Activated B cell treated with CpG ODN at 0.5 μM for 24 hours (primary cell): Measurements from ENCODE around the gene UFC1. TPM values are rescaled to one million over a fixed set of nuclear protein-coding genes. Genes with fewer than 3 reads are reported as not detected.
"Not testable (repeated sequence)": the region's sequence is repeated elsewhere in the genome, so short reads cannot be mapped to it uniquely, and the experiment has no call there.

ENCODE experiments used
- ATAC-seq: fragments of 200-7000 bp; cut with Tn5 transposase; one replicate; pipeline ENCODE4 v1.10.0; 2021; ENCODE audit warnings: low read depth, mild to moderate bottlenecking, moderate library complexity
- CTCF ChIA-PET: fragments of 350-600 bp; sonication (Branson Sonifier 250); formaldehyde crosslinking; loops from one replicate; lab custom pipeline; 2021; ENCODE audit warnings: antibody characterized with exemption; lab: Charles Lee
- POLR2A ChIA-PET: fragments of 350-600 bp; sonication (Branson Sonifier 250); formaldehyde crosslinking; loops from one replicate; lab custom pipeline; 2021; ENCODE audit warnings: antibody characterized with exemption; lab: Charles Lee
- DNase-seq: peaks from one replicate; pipeline ENCODE4 v3.0.0; 2022
- H3K27ac Mint-ChIP-seq: one replicate; pipeline ENCODE4 v1.8.0; 2020; ENCODE audit warnings: mixed read lengths
- H3K27me3 Mint-ChIP-seq: one replicate; pipeline ENCODE4 v1.8.0; 2021; ENCODE audit warnings: mixed read lengths
- H3K36me3 Mint-ChIP-seq: one replicate; pipeline ENCODE4 v1.8.0; 2021; ENCODE audit warnings: low read depth, mixed read lengths
- H3K4me1 Mint-ChIP-seq: one replicate; pipeline ENCODE4 v1.8.0; 2021; ENCODE audit warnings: mixed read lengths
- H3K4me3 Mint-ChIP-seq: one replicate; pipeline ENCODE4 v1.8.0; 2020; ENCODE audit warnings: mild to moderate bottlenecking, mixed read lengths
- H3K9me3 Mint-ChIP-seq: one replicate; pipeline ENCODE4 v1.8.0; 2020; ENCODE audit warnings: mixed read lengths
- CTCF ChIP-seq: fragments of 200-600 bp; IDR thresholded peaks from one replicate; pipeline ENCODE4 v1.8.0; 2022; ENCODE audit warnings: antibody characterized with exemption, mild to moderate bottlenecking
- intact Hi-C: fragments of 100-400 bp; cut with micrococcal nuclease; formaldehyde crosslinking; loops from one replicate; pipeline ENCODE4 v1.15.1; 2024
- total RNA-seq: library from RNA; stranded (reverse); gene quantifications from 2 replicates; pipeline ENCODE4 v1.2.3, GENCODE V29; 2022

The UFC1 gene
- total RNA-seq, 1 donor from 2014 or later: 107 TPM

GRCh38 chr1:161114556-161114955 lies 39.2 kb upstream of the UFC1 start:
- intact Hi-C loops: no loop called here
- H3K27me3 Mint-ChIP-seq: no peaks in the 10 kb centered on the region
- peaks cover 77% of the 10 kb centered on the region for H3K4me1 Mint-ChIP-seq
- peaks cover 36% of the 10 kb centered on the region for H3K36me3 Mint-ChIP-seq
- H3K27ac Mint-ChIP-seq: no peak overlapping the region
- H3K9me3 Mint-ChIP-seq: no peaks in the 10 kb centered on the region
- POLR2A ChIA-PET: interaction anchor here (1.2 kb wide), 1 partner anchor 10 kb away, joined by 5 read pairs; no protein-coding TSS in a partner anchor
- ATAC-seq (no peak), DNase-seq (no peak)
- H3K4me3 Mint-ChIP-seq: no peak overlapping the region
- CTCF ChIA-PET: no interaction called here
- no peak for TF ChIP-seq CTCF

- POLR2A ChIA-PET: interaction anchor here (1.2 kb wide), 1 partner anchor 20 kb away, joined by 3 read pairs; no protein-coding TSS in a partner anchor
- no peak overlapping the region for H3K27ac Mint-ChIP-seq
- H3K4me1 Mint-ChIP-seq: peaks cover 82% of the 10 kb centered on the region
- peak overlapping the region; percentile 3 for H3K4me3 Mint-ChIP-seq
- peaks cover 40% of the 10 kb centered on the region for H3K36me3 Mint-ChIP-seq
- H3K27me3 Mint-ChIP-seq: no peaks in the 10 kb centered on the region
- ATAC-seq (no peak), DNase-seq (no peak)
- no peaks in the 10 kb centered on the region for H3K9me3 Mint-ChIP-seq
- CTCF ChIA-PET: no interaction called here
- TF ChIP-seq CTCF: no peak
- intact Hi-C loops: no loop called here
Observed at GRCh38 chr1:161115132-161115711, 38.6 kb upstream of the UFC1 start.

- H3K4me3 Mint-ChIP-seq, intact Hi-C loops, ATAC-seq, H3K9me3 Mint-ChIP-seq, DNase-seq, H3K27me3 Mint-ChIP-seq: not testable (repeated sequence)
- Mint-ChIP-seq H3K4me1 (peaks cover 86% of the 10 kb centered on the region), H3K27ac (peak overlapping the region; percentile 18), H3K36me3 (peaks cover 41% of the 10 kb centered on the region)
- POLR2A ChIA-PET: interaction anchor here (1.2 to 2.7 kb wide), 2 partner anchors 20 to 70 kb away, joined by 3 to 25 read pairs; partner anchors contain the start of gene USF1
- CTCF ChIA-PET: interaction anchor here (0.6 kb wide), 1 partner anchor 284 kb away, joined by 3 read pairs; no protein-coding TSS in a partner anchor
Observed at GRCh38 chr1:161115961-161116360, 37.8 kb upstream of the UFC1 start.

- intact Hi-C loops: loop anchor here (1.0 to 2.0 kb wide), 4 partner anchors 14 to 73 kb away; partner anchors contain the start of genes DEDD, KLHDC9, USF1 and USP21
- H3K27ac Mint-ChIP-seq: peak within 1 kb of the TSS; percentile 89
- ChIA-PET POLR2A (interaction anchor here (0.6 to 3.7 kb wide), 22 partner anchors 10 to 772 kb away, joined by 3 to 43 read pairs (median 6); partner anchors contain the start of genes ARHGAP30, DEDD, F11R and KLHDC9), CTCF (interaction anchor here (0.6 to 1.8 kb wide), 5 partner anchors 14 to 97 kb away, joined by 3 to 10 read pairs (median 4); partner anchors contain the start of genes DEDD and F11R)
- ATAC-seq (peak; percentile 77), DNase-seq (peak; percentile 84)
- TF ChIP-seq CTCF: no peak
- no peaks in the 10 kb centered on the region for H3K27me3 Mint-ChIP-seq
- peak within 1 kb of the TSS; percentile 92 for H3K4me3 Mint-ChIP-seq
- H3K9me3 Mint-ChIP-seq: no peaks in the 10 kb centered on the region
- peaks cover 87% of the 10 kb centered on the region for H3K4me1 Mint-ChIP-seq
- peaks cover 58% of the 10 kb centered on the region for H3K36me3 Mint-ChIP-seq
Observed at GRCh38 chr1:161117759-161118581, 35.8 kb upstream of the UFC1 start, which contains the start of the genes NIT1 and PFDN2. Gene NIT1 (plus strand): TSS chr1:161118105. CDS start chr1:161118177, 72 bp downstream. Gene PFDN2 (minus strand): TSS chr1:161118037. CDS start chr1:161118026, 11 bp downstream.

GRCh38 chr1:161119092-161119903 lies 34.5 kb upstream of the UFC1 start:
- ATAC-seq: peak; percentile 51
- Mint-ChIP-seq H3K27ac (peak overlapping the region; percentile 89), H3K27me3 (no peaks in the 10 kb centered on the region), H3K9me3 (no peaks in the 10 kb centered on the region), H3K36me3 (peaks cover 63% of the 10 kb centered on the region), H3K4me3 (peak overlapping the region; percentile 92), H3K4me1 (peaks cover 76% of the 10 kb centered on the region)
- intact Hi-C loops: loop anchor here (2.0 kb wide), 2 partner anchors 40 to 74 kb away; partner anchors contain the start of genes USF1 and USP21
- no peak for TF ChIP-seq CTCF
- ChIA-PET CTCF (no interaction called here), POLR2A (interaction anchor here (0.6 to 3.7 kb wide), 4 partner anchors 13 to 186 kb away, joined by 4 to 43 read pairs (median 18); partner anchors contain the start of genes DEDD and KLHDC9)
- no peak for DNase-seq
